ENCODE data around the gene SCAI.
"Not testable (repeated sequence)": the region's sequence is repeated elsewhere in the genome, so short reads cannot be mapped to it uniquely, and the experiment has no call there.

Gene SCAI

DNA sequence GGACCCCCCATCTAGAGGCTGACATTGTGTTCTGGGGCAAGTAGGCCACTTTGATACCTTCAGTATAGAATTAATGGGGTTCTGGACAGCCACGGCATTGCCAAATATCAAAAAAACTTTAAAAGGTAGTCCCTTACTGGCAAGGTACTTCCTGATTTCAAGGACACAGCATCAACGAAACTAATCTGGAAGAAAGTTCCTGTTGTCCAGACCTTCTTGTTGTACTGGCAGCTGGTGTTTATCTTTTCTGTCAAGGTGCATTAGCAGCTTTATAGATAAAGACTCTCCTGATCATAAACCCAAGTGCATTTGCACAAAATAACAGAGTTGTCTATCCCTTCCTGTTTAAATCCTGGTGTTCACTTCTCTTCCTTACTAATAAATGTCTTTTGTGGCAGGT lies 178.7 kb downstream of the SCAI start:
- H3K79me2 ChIP-seq (ENCODE audit: insufficient read depth, low read length), result no peaks in the 10 kb centered on the region
- H3K27me3 ChIP-seq (ENCODE audit: low read length), result no peaks in the 10 kb centered on the region
- H4K20me1 ChIP-seq (ENCODE audit: low read depth, low read length), result no peaks in the 10 kb centered on the region
- TF ChIP-seq, protein P1, sequence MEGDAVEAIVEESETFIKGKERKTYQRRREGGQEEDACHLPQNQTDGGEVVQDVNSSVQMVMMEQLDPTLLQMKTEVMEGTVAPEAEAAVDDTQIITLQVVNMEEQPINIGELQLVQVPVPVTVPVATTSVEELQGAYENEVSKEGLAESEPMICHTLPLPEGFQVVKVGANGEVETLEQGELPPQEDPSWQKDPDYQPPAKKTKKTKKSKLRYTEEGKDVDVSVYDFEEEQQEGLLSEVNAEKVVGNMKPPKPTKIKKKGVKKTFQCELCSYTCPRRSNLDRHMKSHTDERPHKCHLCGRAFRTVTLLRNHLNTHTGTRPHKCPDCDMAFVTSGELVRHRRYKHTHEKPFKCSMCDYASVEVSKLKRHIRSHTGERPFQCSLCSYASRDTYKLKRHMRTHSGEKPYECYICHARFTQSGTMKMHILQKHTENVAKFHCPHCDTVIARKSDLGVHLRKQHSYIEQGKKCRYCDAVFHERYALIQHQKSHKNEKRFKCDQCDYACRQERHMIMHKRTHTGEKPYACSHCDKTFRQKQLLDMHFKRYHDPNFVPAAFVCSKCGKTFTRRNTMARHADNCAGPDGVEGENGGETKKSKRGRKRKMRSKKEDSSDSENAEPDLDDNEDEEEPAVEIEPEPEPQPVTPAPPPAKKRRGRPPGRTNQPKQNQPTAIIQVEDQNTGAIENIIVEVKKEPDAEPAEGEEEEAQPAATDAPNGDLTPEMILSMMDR (IDR thresholded peaks at IDR 0.05; ENCODE audit: insufficient read depth, low read length, poor library complexity, severe bottlenecking), result no peak
- no peak for TF ChIP-seq EZH2phosphoT487 (conservative IDR thresholded peaks at IDR 0.05; ENCODE audit: low read length)
- no peak overlapping the region for H3K4me3 ChIP-seq (ENCODE audit: insufficient read depth, low read length, poor library complexity, severe bottlenecking)
- no peak overlapping the region for H3K4me2 ChIP-seq (ENCODE audit: low read depth, low read length, poor library complexity, severe bottlenecking)
- no peaks in the 10 kb centered on the region; the same call in 1 of the 2 replicates for H3F3A ChIP-seq (ENCODE audit: insufficient read depth)
- H3K9me2 ChIP-seq (replicated peaks; ENCODE audit: insufficient read depth, low read length), result no peaks in the 10 kb centered on the region
- no peak overlapping the region for H3K9ac ChIP-seq (ENCODE audit: low read length)
- H3K36me3 ChIP-seq (ENCODE audit: low read length), result no peaks in the 10 kb centered on the region
- no peak overlapping the region for H2AFZ ChIP-seq (ENCODE audit: low read depth, low read length, severe bottlenecking)
- no peak overlapping the region for H3K27ac ChIP-seq (ENCODE audit: low read depth, low read length)
- H3K9me3 ChIP-seq (ENCODE audit: insufficient read depth, low read length), result no peaks in the 10 kb centered on the region

DNA sequence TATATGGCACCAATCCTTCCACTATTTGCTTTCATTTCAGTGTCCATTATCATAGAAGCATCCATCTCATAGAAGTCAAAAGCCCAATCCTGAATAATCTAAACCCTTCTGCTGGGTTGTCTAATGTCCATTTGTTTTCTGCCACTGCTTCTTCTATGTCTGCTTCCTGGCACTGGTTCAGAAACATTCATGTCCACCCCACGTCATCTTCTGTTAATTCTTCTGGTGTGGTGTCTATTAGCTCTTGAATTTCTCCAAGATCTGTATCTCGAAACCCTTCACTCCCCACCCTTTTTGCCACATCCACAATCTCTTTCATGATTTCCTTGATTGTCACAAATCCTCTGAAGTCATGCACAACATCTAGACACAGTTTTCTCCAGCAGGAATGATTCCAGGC lies 179.3 kb downstream of the SCAI start:
- TF ChIP-seq, protein P1 (IDR thresholded peaks at IDR 0.05; ENCODE audit: insufficient read depth, low read length, poor library complexity, severe bottlenecking), result no peak
- TF ChIP-seq EZH2phosphoT487 (conservative IDR thresholded peaks at IDR 0.05; ENCODE audit: low read length), result no peak
- no peaks in the 10 kb centered on the region for H3K27me3 ChIP-seq (ENCODE audit: low read length)

DNA sequence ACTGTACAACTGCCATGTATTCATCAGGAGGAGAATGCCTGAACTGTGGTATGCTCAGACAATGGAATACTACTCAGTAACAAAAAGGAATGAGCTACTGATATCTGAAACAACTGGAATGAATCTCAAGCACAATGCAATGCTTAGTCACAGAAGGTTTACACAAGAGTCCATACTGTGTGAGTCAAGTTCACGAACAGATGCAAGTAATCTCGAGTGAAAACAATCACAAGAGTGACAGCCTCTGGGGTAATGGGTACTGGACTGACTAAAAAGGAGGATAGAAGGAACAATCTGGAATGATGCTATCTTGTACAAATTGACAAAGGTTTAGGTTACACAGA lies 182.9 kb downstream of the SCAI start:
- no peak overlapping the region for H3K4me3 ChIP-seq (ENCODE audit: insufficient read depth, low read length, poor library complexity, severe bottlenecking)
- H3K79me2 ChIP-seq (ENCODE audit: insufficient read depth, low read length), result no peaks in the 10 kb centered on the region
- H3K27ac ChIP-seq (ENCODE audit: low read depth, low read length), result no peak overlapping the region
- H2AFZ ChIP-seq (ENCODE audit: low read depth, low read length, severe bottlenecking), result no peak overlapping the region
- no peaks in the 10 kb centered on the region for H3K36me3 ChIP-seq (ENCODE audit: low read length)
- no peak overlapping the region for H3K4me2 ChIP-seq (ENCODE audit: low read depth, low read length, poor library complexity, severe bottlenecking)
- TF ChIP-seq, protein P1 (IDR thresholded peaks at IDR 0.05; ENCODE audit: insufficient read depth, low read length, poor library complexity, severe bottlenecking), result no peak
- no peaks in the 10 kb centered on the region for H3K27me3 ChIP-seq (ENCODE audit: low read length)
- H3F3A ChIP-seq (ENCODE audit: insufficient read depth), result no peaks in the 10 kb centered on the region
- H3K9me2 ChIP-seq (replicated peaks; ENCODE audit: insufficient read depth, low read length), result no peaks in the 10 kb centered on the region
- H4K20me1 ChIP-seq (ENCODE audit: low read depth, low read length), result no peaks in the 10 kb centered on the region
- H3K9me3 ChIP-seq (ENCODE audit: insufficient read depth, low read length), result no peaks in the 10 kb centered on the region
- H3K9ac ChIP-seq (ENCODE audit: low read length), result no peak overlapping the region

More for the DNA sequence above, 179.3 kb downstream of the SCAI start:
- Histone ChIP-seq H2AFZ (ENCODE audit: low read depth, low read length, severe bottlenecking) (no peak overlapping the region), H3K27ac (ENCODE audit: low read depth, low read length) (no peak overlapping the region), H3K36me3 (ENCODE audit: low read length) (no peaks in the 10 kb centered on the region), H3K4me2 (ENCODE audit: low read depth, low read length, poor library complexity, severe bottlenecking) (no peak overlapping the region), H4K20me1 (ENCODE audit: low read depth, low read length) (no peaks in the 10 kb centered on the region), H3K4me3 (ENCODE audit: insufficient read depth, low read length, poor library complexity, severe bottlenecking) (no peak overlapping the region), H3K9me2 (replicated peaks; ENCODE audit: insufficient read depth, low read length) (no peaks in the 10 kb centered on the region), H3F3A (ENCODE audit: insufficient read depth) (no peaks in the 10 kb centered on the region; the same call in 1 of the 2 replicates), H3K79me2 (ENCODE audit: insufficient read depth, low read length) (no peaks in the 10 kb centered on the region), H3K9ac (ENCODE audit: low read length) (no peak overlapping the region), H3K9me3 (ENCODE audit: insufficient read depth, low read length) (no peaks in the 10 kb centered on the region)

DNA sequence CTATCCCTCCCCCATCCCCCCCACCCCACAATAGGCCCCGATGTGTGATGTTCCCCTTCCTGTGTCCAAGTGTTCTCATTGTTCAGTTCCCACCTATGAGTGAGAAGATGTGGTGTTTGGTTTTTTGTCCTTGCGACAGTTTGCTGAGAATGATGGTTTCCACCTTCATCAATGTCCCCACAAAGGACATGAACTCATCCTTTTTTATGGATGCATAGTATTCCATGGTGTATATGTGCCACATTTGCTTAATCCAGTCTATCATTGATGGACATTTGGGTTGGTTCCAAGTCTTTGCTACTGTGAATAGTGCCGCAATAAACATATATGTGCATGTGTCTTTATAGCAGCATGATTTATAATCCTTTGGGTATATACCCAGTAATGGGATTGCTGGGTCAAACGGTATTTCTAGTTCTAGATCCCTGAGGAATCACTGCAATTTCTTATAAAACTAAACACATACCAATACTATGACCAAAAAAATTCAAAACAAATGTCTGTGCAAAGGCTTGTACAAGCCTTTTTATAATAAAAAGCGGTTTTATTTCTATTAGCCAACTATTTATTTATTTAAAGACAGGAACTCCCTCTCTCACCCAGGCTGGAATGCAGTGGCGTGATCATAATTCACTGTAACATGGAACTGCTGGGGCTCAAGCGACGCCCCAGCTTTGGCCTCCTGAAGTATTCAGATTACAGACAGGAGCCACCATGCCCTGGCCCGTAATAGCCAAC lies 183.5 kb downstream of the SCAI start:
- not testable (repeated sequence) for H3K27ac ChIP-seq (ENCODE audit: low read depth, low read length); H3K9ac ChIP-seq (ENCODE audit: low read length); H4K20me1 ChIP-seq (ENCODE audit: low read depth, low read length); H2AFZ ChIP-seq (ENCODE audit: low read depth, low read length, severe bottlenecking); H3K9me2 ChIP-seq (replicated peaks; ENCODE audit: insufficient read depth, low read length); H3K4me2 ChIP-seq (ENCODE audit: low read depth, low read length, poor library complexity, severe bottlenecking); H3K79me2 ChIP-seq (ENCODE audit: insufficient read depth, low read length); H3K36me3 ChIP-seq (ENCODE audit: low read length); H3K27me3 ChIP-seq (ENCODE audit: low read length); H3K4me3 ChIP-seq (ENCODE audit: insufficient read depth, low read length, poor library complexity, severe bottlenecking); H3F3A ChIP-seq (ENCODE audit: insufficient read depth); H3K9me3 ChIP-seq (ENCODE audit: insufficient read depth, low read length)

Measured in SU-DHL-6 (cell line).